Left lung (tissue), 10 donors: ENCODE data around the gene LGALS3BP. TPM values are rescaled to one million over a fixed set of nuclear protein-coding genes. Genes with fewer than 3 reads are reported as not detected.
A peak's percentile ranks its signal among the peaks of the same experiment; 100 is the strongest.

Experiments
- ATAC-seq: fragments of 200-7000 bp; cut with Tn5 transposase; one replicate; pipeline ENCODE4 v1.9.1; 2020; ENCODE audit warnings: moderate library complexity
- DNase-seq, 4 donors: peaks; one replicate each; pipeline ENCODE4 v3.0.0-alpha.2; 2013 to 2020
- H3K27ac ChIP-seq, 2 donors: fragments of 200-600 bp; sonication (generic) in 1 of 2; one replicate each; pipeline versions ENCODE4 v1.5.0 to v1.8.0; 2020 to 2021
- H3K27me3 ChIP-seq, 2 donors: fragments of 200-600 bp; sonication (generic) in 1 of 2; one replicate each; pipeline versions ENCODE4 v1.5.0 to v1.8.0; 2020 to 2021
- H3K36me3 ChIP-seq, 2 donors: fragments of 200-600 bp; sonication (generic) in 1 of 2; one replicate each; pipeline versions ENCODE4 v1.5.0 to v1.8.0; 2020 to 2021
- H3K4me1 ChIP-seq, 2 donors: fragments of 200-600 bp; one replicate each; pipeline ENCODE4 v1.8.0; 2021
- H3K4me3 ChIP-seq, 2 donors: fragments of 200-600 bp; sonication (generic) in 1 of 2; one replicate each; pipeline versions ENCODE4 v1.5.0 to v1.8.0; 2020 to 2021; ENCODE audit warnings: mild to moderate bottlenecking in 1 of 2
- H3K9me3 ChIP-seq, 2 donors: fragments of 200-600 bp; sonication (generic) in 1 of 2; one replicate each; pipeline versions ENCODE4 v1.5.0 to v1.8.0; 2020 to 2021
- CTCF ChIP-seq, 2 donors: fragments of 200-600 bp; sonication (generic) in 1 of 2; IDR thresholded peaks; one replicate each; pipeline versions ENCODE4 v1.5.0 to v1.8.0; 2021; ENCODE audit warnings: antibody characterized with exemption in 2 of 2
- intact Hi-C, 2 donors: fragments of 100-400 bp; cut with DNase I; formaldehyde crosslinking; loops; one replicate each; pipeline versions ENCODE4 v1.11.2 to v1.14.2; 2022
- polyA plus RNA-seq, 6 donors: library from polyadenylated mRNA; unstranded; fragments of 120-200 nt; gene quantifications; one replicate each; pipeline ENCODE4 v1.2.1, GENCODE V29; 2013; ENCODE audit not compliant: insufficient read length in 6 of 6
- total RNA-seq, 2 donors: library from RNA; stranded (reverse); fragmentation: NEBNext Ultra II Directional; extraction: Animal tissue kit (Norgen Biotek cat#: 25700); gene quantifications; one replicate each; pipeline ENCODE4 v1.2.1, GENCODE V29; 2021
- donor health status: DM: no; HTN: yes; CAD: no.
- donor health status: DM: no; HTN: no; CAD: no.

LGALS3BP gene
- total and polyA plus RNA-seq, 8 donors = 155 to 688 (median 183) TPM

- peaks cover 0 to 9% of the 10 kb centered on the region in 2 donors for H3K4me1 ChIP-seq
- intact Hi-C loops = no loop called here
- no peak overlapping the region for H3K4me3 ChIP-seq
- H3K9me3 ChIP-seq = no peaks in the 10 kb centered on the region
- ATAC-seq = peak; percentile 20
- TF ChIP-seq CTCF (IDR thresholded peaks at IDR 0.05) = no peak
- H3K27me3 ChIP-seq = no peaks in the 10 kb centered on the region
- DNase-seq = peak in 1 of 4 donors; percentile 37
- peaks cover 0 to 6% of the 10 kb centered on the region in 2 donors for H3K36me3 ChIP-seq
- no peak overlapping the region for H3K27ac ChIP-seq
Measured at GRCh38 chr17:78962345-78962983, 17.3 kb downstream of the LGALS3BP start.

DNA sequence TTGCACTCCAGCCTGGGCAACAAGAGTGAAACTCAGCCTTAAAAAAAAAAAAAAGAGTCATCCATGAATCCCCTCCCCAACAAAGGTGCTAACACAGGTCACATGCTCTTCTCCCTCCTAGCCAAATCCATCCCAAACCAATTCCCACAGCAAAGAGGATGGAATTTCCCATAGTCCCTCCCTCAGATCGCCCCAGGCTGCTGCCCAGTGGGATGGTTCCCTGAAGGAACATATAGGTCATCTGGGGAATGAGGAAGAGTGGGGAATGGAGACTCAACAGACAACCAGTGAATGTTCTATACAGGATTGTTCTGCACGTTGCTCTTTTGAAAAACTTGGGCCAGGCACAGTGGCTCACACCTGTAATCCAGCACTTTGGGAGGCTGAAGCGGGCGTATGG is 18.2 kb downstream of the LGALS3BP start:
- Histone ChIP-seq H3K27ac (no peak overlapping the region), H3K4me3 (no peak overlapping the region), H3K4me1 (peaks cover 0 to 9% of the 10 kb centered on the region in 2 donors), H3K9me3 (no peaks in the 10 kb centered on the region), H3K36me3 (no peaks in the 10 kb centered on the region), H3K27me3 (no peaks in the 10 kb centered on the region)
- no peak for ATAC-seq
- intact Hi-C loops = no loop called here
- peak in 1 of 4 donors; percentile 23 for DNase-seq
- no peak for TF ChIP-seq CTCF (IDR thresholded peaks at IDR 0.05)

DNA sequence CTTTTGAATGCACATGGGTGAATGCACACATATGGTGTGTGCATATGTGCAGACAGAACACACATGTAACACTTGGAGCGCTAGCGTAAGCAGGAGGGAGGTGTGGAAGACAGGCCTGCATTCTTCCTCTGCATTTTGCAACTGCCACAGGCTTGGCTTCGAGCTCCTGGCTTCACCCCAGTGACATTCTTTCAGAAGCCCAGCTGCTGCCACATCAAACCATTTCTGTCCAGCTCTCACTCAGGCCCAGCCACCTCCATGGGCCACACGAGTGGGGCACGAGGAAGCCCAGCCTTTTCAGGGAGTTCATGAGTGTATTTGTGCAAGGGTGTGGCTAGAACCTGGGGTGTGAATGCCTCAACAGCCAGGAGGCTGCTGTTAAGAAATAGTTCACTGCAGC is 18.8 kb downstream of the LGALS3BP start:
- Histone ChIP-seq H3K27ac (no peak overlapping the region), H3K27me3 (no peaks in the 10 kb centered on the region), H3K9me3 (no peaks in the 10 kb centered on the region), H3K4me1 (peaks cover 0 to 9% of the 10 kb centered on the region in 2 donors), H3K36me3 (no peaks in the 10 kb centered on the region), H3K4me3 (no peak overlapping the region)
- intact Hi-C loops = no loop called here
- peak; percentile 91 for ATAC-seq
- TF ChIP-seq CTCF (IDR thresholded peaks at IDR 0.05) = no peak
- peak in 2 of 4 donors; percentile 56 to 62 for DNase-seq

- peaks cover 0 to 9% of the 10 kb centered on the region in 2 donors for H3K4me1 ChIP-seq
- DNase-seq (no peak), ATAC-seq (no peak)
- TF ChIP-seq CTCF (IDR thresholded peaks at IDR 0.05) = no peak
- H3K9me3 ChIP-seq = no peaks in the 10 kb centered on the region
- H3K27me3 ChIP-seq = no peaks in the 10 kb centered on the region
- H3K27ac ChIP-seq = no peak overlapping the region
- intact Hi-C loops = no loop called here
- H3K36me3 ChIP-seq = no peaks in the 10 kb centered on the region
- no peak overlapping the region for H3K4me3 ChIP-seq
Measured at GRCh38 chr17:78959803-78960202, 19.9 kb downstream of the LGALS3BP start.

- no peaks in the 10 kb centered on the region for H3K27me3 ChIP-seq
- H3K4me1 ChIP-seq = peaks cover 0 to 9% of the 10 kb centered on the region in 2 donors
- ATAC-seq = peak; percentile 11
- H3K27ac ChIP-seq = no peak overlapping the region
- H3K9me3 ChIP-seq = no peaks in the 10 kb centered on the region
- no peak for TF ChIP-seq CTCF (IDR thresholded peaks at IDR 0.05)
- no peak for DNase-seq
- intact Hi-C loops = no loop called here
- H3K4me3 ChIP-seq = no peak overlapping the region
- no peaks in the 10 kb centered on the region for H3K36me3 ChIP-seq
Measured at GRCh38 chr17:78958641-78959127, 21.0 kb downstream of the LGALS3BP start.
